Sigmoid colon (tissue), 4 donors: ENCODE measurements around the gene CCT5.

Experiments used
- CTCF ChIP-seq, 4 experiments: fragments of 450-650 bp in 3 of 4; fragments of 200-600 bp in 1 of 4; IDR thresholded peaks; one replicate each; pipeline ENCODE4 v1.5.1; 2016 to 2019; ENCODE audit warnings: antibody characterized with exemption in 4 of 4, mild to moderate bottlenecking in 3 of 4, moderate library complexity in 2 of 4
- EP300 ChIP-seq, 4 donors: sonication (generic); formaldehyde crosslinking; IDR thresholded peaks; one replicate each; pipeline ENCODE4 v1.6.1; 2017; ENCODE audit warnings: antibody characterized with exemption in 4 of 4
- POLR2A ChIP-seq, 2 donors: fragments of 450-650 bp; IDR thresholded peaks; one replicate each; pipeline ENCODE4 v1.6.1; 2016; ENCODE audit warnings: antibody characterized with exemption in 2 of 2, mild to moderate bottlenecking in 2 of 2, moderate library complexity in 2 of 2
- POLR2AphosphoS5 ChIP-seq, 4 donors: sonication (generic); formaldehyde crosslinking; IDR thresholded peaks; one replicate each; pipeline ENCODE4 v1.6.1; 2017; ENCODE audit warnings: antibody characterized with exemption in 4 of 4

- TF ChIP-seq CTCF (IDR thresholded peaks at IDR 0.05) (no peak), POLR2A (IDR thresholded peaks at IDR 0.05) (no peak), EP300 (IDR thresholded peaks at IDR 0.05) (no peak), POLR2AphosphoS5 (IDR thresholded peaks at IDR 0.05) (no peak)
Measured at GRCh38 chr5:10253390-10253789, 3.3 kb downstream of the CCT5 start.
